ENCODE results near the gene CRPPA.
"Not testable (repeated sequence)": the region's sequence is repeated elsewhere in the genome, so short reads cannot be mapped to it uniquely, and the experiment has no call there.

CRPPA gene

DNA sequence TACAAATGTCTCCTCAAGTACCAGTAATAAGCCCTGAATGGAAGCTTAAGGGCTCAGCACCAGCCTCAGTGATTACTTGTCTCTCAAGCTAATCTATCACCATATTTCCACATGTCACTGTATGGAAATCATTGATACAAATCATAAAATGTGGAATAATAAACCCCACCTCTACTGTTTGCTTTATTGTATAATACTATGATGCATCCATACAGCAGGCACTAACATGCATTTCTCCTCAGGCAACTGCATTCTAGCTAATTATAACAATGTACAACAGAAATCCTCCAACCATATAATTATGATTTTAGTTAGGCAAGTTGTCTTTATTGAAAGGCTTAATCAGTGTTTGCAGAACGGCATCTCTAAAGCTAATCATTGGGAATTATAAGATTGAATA is 26.2 kb downstream of the CRPPA start:
- Histone ChIP-seq H3K9me3 (ENCODE audit: insufficient read depth, low read depth, low read length) (peaks cover 24% of the 10 kb centered on the region), H3K9ac (ENCODE audit: low read depth, low read length, poor library complexity, severe bottlenecking) (no peak overlapping the region), H2AFZ (ENCODE audit: low read length) (no peak overlapping the region), H3K4me3 (ENCODE audit: low read length, poor library complexity, severe bottlenecking) (no peak overlapping the region), H3K36me3 (ENCODE audit: insufficient read depth, low read length) (no peaks in the 10 kb centered on the region), H3K4me1 (ENCODE audit: insufficient read depth, low read length, poor library complexity, severe bottlenecking) (no peaks in the 10 kb centered on the region), H3F3A (ENCODE audit: low read depth) (peaks cover 25% of the 10 kb centered on the region; the same call in 1 of the 2 replicates), H3K79me2 (ENCODE audit: insufficient read depth, low read length) (no peaks in the 10 kb centered on the region), H3K27me3 (ENCODE audit: insufficient read depth, low read length, poor library complexity, severe bottlenecking) (no peaks in the 10 kb centered on the region), H4K20me1 (ENCODE audit: insufficient read depth, low read length, poor library complexity, severe bottlenecking) (no peaks in the 10 kb centered on the region), H3K9me2 (replicated peaks; ENCODE audit: low read depth, low read length) (no peaks in the 10 kb centered on the region), H3K4me2 (ENCODE audit: low read depth, low read length, poor library complexity, severe bottlenecking) (no peak overlapping the region)
- TF ChIP-seq, protein P1, sequence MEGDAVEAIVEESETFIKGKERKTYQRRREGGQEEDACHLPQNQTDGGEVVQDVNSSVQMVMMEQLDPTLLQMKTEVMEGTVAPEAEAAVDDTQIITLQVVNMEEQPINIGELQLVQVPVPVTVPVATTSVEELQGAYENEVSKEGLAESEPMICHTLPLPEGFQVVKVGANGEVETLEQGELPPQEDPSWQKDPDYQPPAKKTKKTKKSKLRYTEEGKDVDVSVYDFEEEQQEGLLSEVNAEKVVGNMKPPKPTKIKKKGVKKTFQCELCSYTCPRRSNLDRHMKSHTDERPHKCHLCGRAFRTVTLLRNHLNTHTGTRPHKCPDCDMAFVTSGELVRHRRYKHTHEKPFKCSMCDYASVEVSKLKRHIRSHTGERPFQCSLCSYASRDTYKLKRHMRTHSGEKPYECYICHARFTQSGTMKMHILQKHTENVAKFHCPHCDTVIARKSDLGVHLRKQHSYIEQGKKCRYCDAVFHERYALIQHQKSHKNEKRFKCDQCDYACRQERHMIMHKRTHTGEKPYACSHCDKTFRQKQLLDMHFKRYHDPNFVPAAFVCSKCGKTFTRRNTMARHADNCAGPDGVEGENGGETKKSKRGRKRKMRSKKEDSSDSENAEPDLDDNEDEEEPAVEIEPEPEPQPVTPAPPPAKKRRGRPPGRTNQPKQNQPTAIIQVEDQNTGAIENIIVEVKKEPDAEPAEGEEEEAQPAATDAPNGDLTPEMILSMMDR (conservative IDR thresholded peaks at IDR 0.05; ENCODE audit: low read length), result no peak
- TF ChIP-seq EZH2phosphoT487 (IDR thresholded peaks at IDR 0.05; ENCODE audit: borderline replicate concordance), result no peak

DNA sequence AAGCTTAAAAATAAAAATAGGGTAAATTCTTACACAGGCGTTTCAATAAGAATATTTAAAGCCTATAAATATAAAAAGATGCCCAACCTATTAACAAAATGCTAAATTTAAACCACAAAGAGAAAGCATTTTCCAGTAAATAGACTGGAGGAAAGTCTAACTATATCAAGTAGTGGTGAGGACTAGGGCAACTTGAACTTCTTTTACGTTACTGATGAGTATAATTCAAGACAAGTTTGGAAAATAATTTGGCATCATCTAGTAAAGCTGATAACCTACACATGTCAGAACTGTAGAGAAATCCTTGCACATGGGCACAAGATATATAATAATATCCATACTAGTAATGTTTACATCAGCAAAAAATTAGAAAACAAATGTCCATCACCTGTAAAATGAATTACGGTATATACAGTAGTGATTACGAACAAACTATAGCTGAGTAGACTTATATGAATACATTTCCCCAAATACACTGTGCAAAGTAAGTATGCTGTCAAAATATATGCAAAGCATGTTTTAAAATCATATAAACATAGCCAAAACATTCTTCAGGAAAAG is 27.4 kb downstream of the CRPPA start:
- H3K36me3 ChIP-seq (ENCODE audit: insufficient read depth, low read length), result no peaks in the 10 kb centered on the region
- H3K4me3 ChIP-seq (ENCODE audit: low read length, poor library complexity, severe bottlenecking), result no peak overlapping the region
- H3K79me2 ChIP-seq (ENCODE audit: insufficient read depth, low read length), result no peaks in the 10 kb centered on the region
- no peaks in the 10 kb centered on the region for H4K20me1 ChIP-seq (ENCODE audit: insufficient read depth, low read length, poor library complexity, severe bottlenecking)
- no peaks in the 10 kb centered on the region for H3K4me1 ChIP-seq (ENCODE audit: insufficient read depth, low read length, poor library complexity, severe bottlenecking)
- H3K27me3 ChIP-seq (ENCODE audit: insufficient read depth, low read length, poor library complexity, severe bottlenecking), result no peaks in the 10 kb centered on the region
- H2AFZ ChIP-seq (ENCODE audit: low read length), result no peak overlapping the region
- H3K9ac ChIP-seq (ENCODE audit: low read depth, low read length, poor library complexity, severe bottlenecking), result no peak overlapping the region
- H3K9me3 ChIP-seq (ENCODE audit: insufficient read depth, low read depth, low read length), result peaks cover 17% of the 10 kb centered on the region
- H3K9me2 ChIP-seq (replicated peaks; ENCODE audit: low read depth, low read length), result no peaks in the 10 kb centered on the region
- TF ChIP-seq, protein P1 (conservative IDR thresholded peaks at IDR 0.05; ENCODE audit: low read length), result no peak
- TF ChIP-seq EZH2phosphoT487 (IDR thresholded peaks at IDR 0.05; ENCODE audit: borderline replicate concordance), result no peak
- peaks cover 15% of the 10 kb centered on the region; the same call in 1 of the 2 replicates for H3F3A ChIP-seq (ENCODE audit: low read depth)
- H3K4me2 ChIP-seq (ENCODE audit: low read depth, low read length, poor library complexity, severe bottlenecking), result no peak overlapping the region

DNA sequence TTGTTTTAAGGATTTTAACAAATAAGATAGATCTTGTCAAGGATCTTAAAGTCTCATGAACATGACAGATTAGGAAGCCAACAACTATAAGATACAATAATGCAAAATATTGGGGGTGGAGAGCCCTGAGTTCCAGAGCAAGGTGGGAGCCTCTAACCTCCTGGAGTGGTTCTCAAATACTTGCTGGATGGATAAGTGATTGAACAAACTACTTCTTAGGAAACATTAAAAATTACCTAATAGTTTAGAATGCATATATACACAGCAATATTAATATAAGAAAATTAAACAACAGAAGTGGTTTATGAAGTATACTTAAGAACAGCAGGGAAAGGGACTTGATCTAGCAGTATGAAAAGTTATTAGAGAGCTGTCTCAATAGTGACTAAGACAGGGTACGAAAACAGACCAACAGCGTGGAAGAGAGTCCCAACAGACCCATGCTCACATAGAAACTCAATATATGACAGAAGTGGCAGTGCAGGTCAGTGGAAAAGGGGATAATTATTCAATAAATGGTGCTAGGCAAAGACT is 28.3 kb downstream of the CRPPA start:
- Histone ChIP-seq H3K27me3 (ENCODE audit: insufficient read depth, low read length, poor library complexity, severe bottlenecking) (no peaks in the 10 kb centered on the region), H3K9me2 (replicated peaks; ENCODE audit: low read depth, low read length) (no peaks in the 10 kb centered on the region), H3K4me2 (ENCODE audit: low read depth, low read length, poor library complexity, severe bottlenecking) (no peak overlapping the region), H3K4me1 (ENCODE audit: insufficient read depth, low read length, poor library complexity, severe bottlenecking) (no peaks in the 10 kb centered on the region), H2AFZ (ENCODE audit: low read length) (no peak overlapping the region), H3K9me3 (ENCODE audit: insufficient read depth, low read depth, low read length) (peaks cover 9% of the 10 kb centered on the region), H4K20me1 (ENCODE audit: insufficient read depth, low read length, poor library complexity, severe bottlenecking) (no peaks in the 10 kb centered on the region), H3K4me3 (ENCODE audit: low read length, poor library complexity, severe bottlenecking) (no peak overlapping the region), H3K9ac (ENCODE audit: low read depth, low read length, poor library complexity, severe bottlenecking) (no peak overlapping the region), H3K36me3 (ENCODE audit: insufficient read depth, low read length) (no peaks in the 10 kb centered on the region), H3F3A (ENCODE audit: low read depth) (peaks cover 9% of the 10 kb centered on the region; the same call in 1 of the 2 replicates), H3K79me2 (ENCODE audit: insufficient read depth, low read length) (no peaks in the 10 kb centered on the region)
- no peak for TF ChIP-seq EZH2phosphoT487 (IDR thresholded peaks at IDR 0.05; ENCODE audit: borderline replicate concordance)

DNA sequence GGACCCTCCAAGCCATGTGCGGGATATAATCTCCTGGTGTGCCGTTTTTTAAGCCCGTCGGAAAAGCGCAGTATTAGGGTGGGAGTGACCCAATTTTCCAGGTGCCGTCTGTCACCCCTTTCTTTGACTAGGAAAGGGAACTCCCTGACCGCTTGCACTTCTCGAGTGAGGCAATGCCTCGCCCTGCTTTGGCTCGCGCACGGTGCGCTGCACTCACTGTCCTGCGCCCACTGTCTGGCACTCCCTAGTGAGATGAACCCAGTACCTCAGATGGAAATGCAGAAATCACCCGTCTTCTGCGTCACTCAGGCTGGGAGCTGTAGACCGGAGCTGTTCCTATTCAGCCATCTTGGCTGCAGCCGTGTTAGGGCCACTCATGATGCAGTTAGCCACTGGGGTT is 37.6 kb downstream of the CRPPA start:
- not testable (repeated sequence) for H3K4me1 ChIP-seq (ENCODE audit: insufficient read depth, low read length, poor library complexity, severe bottlenecking)

DNA sequence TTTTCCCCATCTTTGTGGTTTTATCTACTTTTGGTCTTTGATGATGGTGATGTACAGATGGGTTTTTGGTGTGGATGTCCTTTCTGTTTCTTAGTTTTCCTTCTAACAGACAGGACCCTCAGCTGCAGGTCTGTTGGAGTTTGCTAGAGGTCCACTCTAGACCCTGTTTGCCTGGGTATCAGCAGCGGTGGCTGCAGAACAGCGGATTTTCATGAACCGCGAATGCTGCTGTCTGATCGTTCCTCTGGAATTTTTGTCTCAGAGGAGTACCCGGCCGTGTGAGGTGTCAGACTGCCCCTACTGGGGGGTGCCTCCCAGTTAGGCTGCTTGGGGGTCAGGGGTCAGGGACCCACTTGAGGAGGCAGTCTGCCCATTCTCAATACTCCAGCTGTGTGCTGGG is 38.2 kb downstream of the CRPPA start:
- not testable (repeated sequence) for H3K27me3 ChIP-seq (ENCODE audit: insufficient read depth, low read length, poor library complexity, severe bottlenecking); H3K4me2 ChIP-seq (ENCODE audit: low read depth, low read length, poor library complexity, severe bottlenecking); H3F3A ChIP-seq (ENCODE audit: low read depth); H2AFZ ChIP-seq (ENCODE audit: low read length); H3K9me3 ChIP-seq (ENCODE audit: insufficient read depth, low read depth, low read length); H3K9me2 ChIP-seq (replicated peaks; ENCODE audit: low read depth, low read length); H3K4me1 ChIP-seq (ENCODE audit: insufficient read depth, low read length, poor library complexity, severe bottlenecking); H4K20me1 ChIP-seq (ENCODE audit: insufficient read depth, low read length, poor library complexity, severe bottlenecking); H3K36me3 ChIP-seq (ENCODE audit: insufficient read depth, low read length); H3K9ac ChIP-seq (ENCODE audit: low read depth, low read length, poor library complexity, severe bottlenecking); H3K79me2 ChIP-seq (ENCODE audit: insufficient read depth, low read length); H3K4me3 ChIP-seq (ENCODE audit: low read length, poor library complexity, severe bottlenecking)

More for the DNA sequence above, 37.6 kb downstream of the CRPPA start:
- not testable (repeated sequence) for H3K27me3 ChIP-seq (ENCODE audit: insufficient read depth, low read length, poor library complexity, severe bottlenecking); H3K9ac ChIP-seq (ENCODE audit: low read depth, low read length, poor library complexity, severe bottlenecking); H3K9me3 ChIP-seq (ENCODE audit: insufficient read depth, low read depth, low read length); H2AFZ ChIP-seq (ENCODE audit: low read length); H3K79me2 ChIP-seq (ENCODE audit: insufficient read depth, low read length); H3K9me2 ChIP-seq (replicated peaks; ENCODE audit: low read depth, low read length); H3F3A ChIP-seq (ENCODE audit: low read depth); H3K36me3 ChIP-seq (ENCODE audit: insufficient read depth, low read length); H4K20me1 ChIP-seq (ENCODE audit: insufficient read depth, low read length, poor library complexity, severe bottlenecking); H3K4me2 ChIP-seq (ENCODE audit: low read depth, low read length, poor library complexity, severe bottlenecking); H3K4me3 ChIP-seq (ENCODE audit: low read length, poor library complexity, severe bottlenecking)
